H1 (cell line): ENCODE results near the gene WDR45. TPM values are rescaled to one million over a fixed set of nuclear protein-coding genes. Genes with fewer than 3 reads are reported as not detected.

Source experiments
- ASH2L ChIP-seq: fragments of 200-600, 300-600 bp; sonication (generic); IDR thresholded peaks from one replicate; pipeline ENCODE4 v1.7.1; 2017; ENCODE audit warnings: low read length
- BCL11A ChIP-seq, 2 experiments: IDR thresholded peaks; one replicate each; pipeline ENCODE4 v1.6.1; 2011; ENCODE audit warnings: low read depth in 2 of 2, low read length in 2 of 2, mild to moderate bottlenecking in 2 of 2
- CBX5 ChIP-seq: fragments of 300-800, 300-1000 bp; sonication (generic); IDR thresholded peaks from 2 replicates; pipeline ENCODE4 v1.7.1; 2016; ENCODE audit warnings: antibody characterized with exemption, low read length, low read depth
- EP300 ChIP-seq, 2 experiments: IDR thresholded peaks; 1 replicate in 1 of 2; 2 replicates in 1 of 2; pipeline ENCODE4 v1.6.1; 2011 to 2012; ENCODE audit warnings: low read depth in 2 of 2, low read length in 2 of 2, mild to moderate bottlenecking in 2 of 2, borderline replicate concordance in 1 of 2, inconsistent platforms in 1 of 2, moderate library complexity in 1 of 2
- EZH2 ChIP-seq: fragments of 200-600 bp; sonication (generic); IDR thresholded peaks from 2 replicates; pipeline ENCODE4 v1.7.1; 2012; ENCODE audit warnings: low read depth, mild to moderate bottlenecking, moderate library complexity, low read length, inconsistent platforms; ENCODE audit not compliant: severe bottlenecking
- GABPA ChIP-seq: IDR thresholded peaks from 2 replicates; pipeline ENCODE4 v1.6.1; 2011; ENCODE audit warnings: mild to moderate bottlenecking, low read length, moderate library complexity, borderline replicate concordance; ENCODE audit not compliant: insufficient read depth
- HDAC2 ChIP-seq, 2 experiments: fragments of 300-600 bp in 1 of 2; sonication (generic) in 1 of 2; IDR thresholded peaks; 2 replicates each; pipeline ENCODE4 v1.6.1; 2011 to 2012; ENCODE audit warnings: low read depth in 2 of 2, low read length in 2 of 2, mild to moderate bottlenecking in 2 of 2, moderate library complexity in 2 of 2, borderline replicate concordance in 1 of 2, inconsistent platforms in 1 of 2
- KDM4A ChIP-seq: IDR thresholded peaks from one replicate; pipeline ENCODE4 v1.7.1; 2012; ENCODE audit warnings: low read depth, mild to moderate bottlenecking, moderate library complexity, low read length, inconsistent platforms; ENCODE audit not compliant: severe bottlenecking
- KDM5A ChIP-seq: fragments of 200-600 bp; IDR thresholded peaks from 2 replicates; pipeline ENCODE4 v1.7.1; 2012; ENCODE audit warnings: mild to moderate bottlenecking, low read length, inconsistent platforms, mixed read lengths
- MAFK ChIP-seq: IDR thresholded peaks from 2 replicates; pipeline ENCODE4 v1.6.1; 2012; ENCODE audit warnings: low read depth, mild to moderate bottlenecking, improper control_type of control experiment, low read length
- MAX ChIP-seq: IDR thresholded peaks from 2 replicates; pipeline ENCODE4 v1.6.1; 2012; ENCODE audit warnings: inconsistent platforms
- NRF1 ChIP-seq: IDR thresholded peaks from 2 replicates; pipeline ENCODE4 v1.6.1; 2011; ENCODE audit warnings: mild to moderate bottlenecking, low read depth, low read length, improper control_type of control experiment
- RNF2 ChIP-seq: fragments of 200-900, 300-1000 bp; sonication (generic); IDR thresholded peaks from 2 replicates; pipeline ENCODE4 v1.7.1; 2016; ENCODE audit warnings: borderline replicate concordance, low read depth, mild to moderate bottlenecking, antibody characterized with exemption, low read length; ENCODE audit not compliant: poor library complexity, severe bottlenecking; ENCODE audit errors: missing control alignments
- SIN3A ChIP-seq, 2 experiments: IDR thresholded peaks in 1 of 2; conservative IDR thresholded peaks in 1 of 2; 2 replicates each; pipeline ENCODE4 v1.6.1; 2011 to 2012; ENCODE audit warnings: low read length in 2 of 2, improper control_type of control experiment in 1 of 2, low read depth in 1 of 2, mild to moderate bottlenecking in 1 of 2
- SIRT6 ChIP-seq: IDR thresholded peaks from one replicate; pipeline ENCODE4 v1.7.1; 2012; ENCODE audit warnings: low read length, inconsistent platforms
- SIX5 ChIP-seq: IDR thresholded peaks from 2 replicates; pipeline ENCODE4 v1.6.1; 2011; ENCODE audit warnings: mild to moderate bottlenecking, low read depth, low read length
- SP2 ChIP-seq: IDR thresholded peaks from 2 replicates; pipeline ENCODE4 v1.6.1; 2012; ENCODE audit warnings: mild to moderate bottlenecking, low read length, inconsistent platforms
- SP4 ChIP-seq: IDR thresholded peaks from 2 replicates; pipeline ENCODE4 v1.6.1; 2012; ENCODE audit warnings: low read length, inconsistent platforms
- SRF ChIP-seq: IDR thresholded peaks from 2 replicates; pipeline ENCODE4 v1.6.1; 2011; ENCODE audit warnings: mild to moderate bottlenecking, low read depth, low read length, moderate library complexity
- TAF1 ChIP-seq: IDR thresholded peaks from 2 replicates; pipeline ENCODE4 v1.6.1; 2011; ENCODE audit warnings: mild to moderate bottlenecking, low read depth, low read length
- TAF7 ChIP-seq: optimal IDR thresholded peaks from 2 replicates; pipeline ENCODE3; 2011; ENCODE audit warnings: low read depth, mild to moderate bottlenecking, inconsistent platforms, low read length, moderate library complexity, borderline replicate concordance
- TBP ChIP-seq: IDR thresholded peaks from 2 replicates; pipeline ENCODE4 v1.6.1; 2011; ENCODE audit warnings: low read depth, low read length, improper control_type of control experiment
- polyA plus RNA-seq, 7 experiments: library from polyadenylated mRNA; depleted of rRNA in 3 of 7; stranded (reverse) in 5 of 7; unstranded in 2 of 7; fragments of >200 nt in 5 of 7; fragments of 200-250 nt in 2 of 7; gene quantifications; 1 replicate in 5 of 7; 2 replicates in 1 of 7; 4 replicates in 1 of 7; pipeline versions ENCODE4 v1.2.1 to v1.2.3, GENCODE V29; 2011 to 2013; ENCODE audit warnings: missing spikeins in 2 of 7, mixed read lengths in 2 of 7
- total RNA-seq: library from RNA; stranded (reverse); fragmentation: NEBNext Ultra II Directional; extraction: Animal tissue kit (Norgen Biotek cat#: 25700); gene quantifications from 2 replicates; pipeline ENCODE4 v1.2.1, GENCODE V29; 2021

The WDR45 gene
- total and polyA plus RNA-seq, 2 of the 8 experiments (the other 6 are each of a cell fraction or from before 2014, with no cell fraction given): 27.9 to 49.7 TPM

DNA sequence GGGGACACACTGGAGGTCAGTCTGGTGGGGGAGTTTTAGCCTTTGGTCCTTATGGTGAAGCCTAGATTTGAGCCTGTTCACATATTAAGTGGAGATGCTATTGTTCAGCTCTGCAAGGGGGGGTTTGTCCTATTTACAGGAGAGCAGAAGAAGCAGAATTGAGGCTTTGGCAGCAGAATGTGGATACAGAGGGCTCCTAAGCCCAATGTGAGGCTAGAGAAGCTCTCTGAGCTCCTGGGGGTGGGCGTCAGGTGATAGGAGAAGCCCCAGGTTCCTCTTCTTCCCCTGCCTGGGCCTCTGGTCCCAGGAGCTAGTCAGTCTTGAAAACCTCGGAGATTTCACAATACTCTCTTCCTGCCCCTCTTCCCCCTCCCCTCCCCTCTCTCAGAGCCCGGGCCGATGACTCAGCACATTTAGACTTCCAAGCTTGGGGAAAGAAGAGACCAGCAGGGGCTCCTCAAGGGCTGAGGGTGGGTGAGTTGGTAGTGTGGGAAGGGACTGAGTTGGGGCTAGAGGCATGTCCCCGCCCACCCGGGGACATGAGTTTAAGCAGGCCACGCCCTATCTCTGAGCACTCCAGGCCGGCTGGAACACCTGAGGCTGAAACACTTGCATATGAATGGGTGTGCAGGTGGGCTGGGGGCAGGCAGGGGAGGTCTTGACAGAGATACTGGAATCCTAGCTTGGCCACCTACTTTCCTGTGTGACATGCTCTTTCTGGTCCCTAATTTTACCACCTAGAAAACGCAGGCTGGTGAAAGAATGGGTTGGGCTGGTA is 39.9 kb downstream of the WDR45 start (continued):
- TF ChIP-seq ASH2L: peak; percentile 37
- TF ChIP-seq TBP: no peak
- TF ChIP-seq TAF7: no peak
- TF ChIP-seq EP300 (IDR thresholded peaks at IDR 0.05; ENCODE audit: borderline replicate concordance in 1 of 2, low read depth in 2 of 2, low read length in 2 of 2): no peak
- no peak for TF ChIP-seq SIRT6
- peak in 1 of 2 experiments; percentile 76; a peak in 1 of 4 replicates for TF ChIP-seq SIN3A (conservative IDR thresholded peaks at IDR 0.05 in 1 of 2, IDR thresholded peaks at IDR 0.05 in 1 of 2; ENCODE audit: low read depth in 1 of 2, low read length in 2 of 2)
- no peak for TF ChIP-seq TAF1
- no peak for TF ChIP-seq SP4
- no peak for TF ChIP-seq BCL11A (IDR thresholded peaks at IDR 0.05; ENCODE audit: low read depth in 2 of 2, low read length in 2 of 2)
- no peak for TF ChIP-seq GABPA
- TF ChIP-seq HDAC2 (IDR thresholded peaks at IDR 0.05; ENCODE audit: borderline replicate concordance in 1 of 2, low read depth in 2 of 2, low read length in 2 of 2): no peak
- no peak for TF ChIP-seq EZH2
- no peak for TF ChIP-seq NRF1
- TF ChIP-seq MAX: no peak
- no peak for TF ChIP-seq SIX5
- TF ChIP-seq RNF2: no peak
- TF ChIP-seq CBX5: no peak
- no peak for TF ChIP-seq KDM4A
- no peak for TF ChIP-seq SP2
- TF ChIP-seq KDM5A: no peak
- no peak for TF ChIP-seq SRF
- peak; percentile 96 for TF ChIP-seq MAFK
